Right ventricle myocardium inferior (tissue), 1 donor: ENCODE results near the gene FZD7. TPM values are rescaled to one million over a fixed set of nuclear protein-coding genes. Genes with fewer than 3 reads are reported as not detected.
A peak's percentile ranks its signal among the peaks of the same experiment; 100 is the strongest.

ENCODE experiments used
- ATAC-seq: fragments of 200-7000 bp; cut with Tn5 transposase; one replicate; pipeline ENCODE4 v1.9.1; 2020; ENCODE audit warnings: mild to moderate bottlenecking, moderate library complexity
- DNase-seq: peaks from one replicate; pipeline ENCODE4 v3.0.0; 2021; ENCODE audit errors: missing footprints
- intact Hi-C: fragments of 100-400 bp; cut with DNase I; formaldehyde crosslinking; loops from one replicate; pipeline ENCODE4 v1.11.0; 2022
- total RNA-seq: library from RNA; stranded (reverse); fragmentation: NEBNext Ultra II Directional; extraction: Animal tissue kit (Norgen Biotek cat#: 25700); gene quantifications from one replicate; pipeline ENCODE4 v1.2.1, GENCODE V29; 2021
- donor health status: DM: no; HTN: yes; CAD: no; lungs with severe emphysema.

Gene FZD7
- total RNA-seq, 1 donor from 2014 or later = 24.2 TPM

- DNase-seq = no peak
- ATAC-seq = no peak
- intact Hi-C loops = no loop called here
These were observed 25.7 kb upstream of the FZD7 start for GRCh38 chr2:202007983-202008354.

- intact Hi-C loops = no loop called here
- ATAC-seq (peak; percentile 76), DNase-seq (no peak)
These were observed 24.6 kb upstream of the FZD7 start for GRCh38 chr2:202009019-202009481.

GRCh38 chr2:202009581-202009980 lies 24.1 kb upstream of the FZD7 start:
- intact Hi-C loops = no loop called here
- no peak for DNase-seq
- ATAC-seq = no peak

- ATAC-seq (no peak), DNase-seq (no peak)
- intact Hi-C loops = no loop called here
These were observed 19.3 kb upstream of the FZD7 start for GRCh38 chr2:202014318-202014717.

- DNase-seq (no peak), ATAC-seq (no peak)
- intact Hi-C loops = no loop called here
These were observed 18.9 kb upstream of the FZD7 start for GRCh38 chr2:202014759-202015211.

GRCh38 chr2:202015471-202015870 lies 18.2 kb upstream of the FZD7 start:
- DNase-seq = no peak
- intact Hi-C loops = no loop called here
- no peak for ATAC-seq

- ATAC-seq (peak; percentile 83), DNase-seq (no peak)
- intact Hi-C loops = no loop called here
These were observed 17.0 kb upstream of the FZD7 start for GRCh38 chr2:202016579-202017227.

GRCh38 chr2:202017940-202018339 lies 15.7 kb upstream of the FZD7 start:
- ATAC-seq = no peak
- intact Hi-C loops = no loop called here
- no peak for DNase-seq

- ATAC-seq (no peak), DNase-seq (no peak)
- intact Hi-C loops = no loop called here
These were observed 14.7 kb upstream of the FZD7 start for GRCh38 chr2:202018950-202019349.

- ATAC-seq (peak; percentile 68), DNase-seq (no peak)
- intact Hi-C loops = no loop called here
These were observed 13.8 kb upstream of the FZD7 start for GRCh38 chr2:202019689-202020450.

GRCh38 chr2:202022755-202023154 lies 10.9 kb upstream of the FZD7 start:
- ATAC-seq (no peak), DNase-seq (no peak)
- intact Hi-C loops = no loop called here

GRCh38 chr2:202023198-202023903 lies 10.3 kb upstream of the FZD7 start:
- intact Hi-C loops = no loop called here
- no peak for ATAC-seq
- DNase-seq = no peak

- DNase-seq (no peak), ATAC-seq (no peak)
- intact Hi-C loops = no loop called here
These were observed 9.8 kb upstream of the FZD7 start for GRCh38 chr2:202023904-202024266.

GRCh38 chr2:202024871-202025270 lies 8.8 kb upstream of the FZD7 start:
- intact Hi-C loops = no loop called here
- no peak for DNase-seq
- no peak for ATAC-seq

- ATAC-seq = no peak
These were observed 7.8 kb upstream of the FZD7 start for GRCh38 chr2:202025816-202026215.

GRCh38 chr2:202026507-202026906 lies 7.1 kb upstream of the FZD7 start:
- no peak for DNase-seq
- intact Hi-C loops = no loop called here
- no peak for ATAC-seq

More at GRCh38 chr2:202025816-202026215, 7.8 kb upstream of the FZD7 start:
- intact Hi-C loops = no loop called here
- no peak for DNase-seq

- intact Hi-C loops = loop anchor here (10.0 kb wide), 1 partner anchor 146 kb away; no protein-coding TSS in a partner anchor
- no peak for ATAC-seq
These were observed 3.0 kb upstream of the FZD7 start for GRCh38 chr2:202030691-202031090.

GRCh38 chr2:202031246-202031951 lies 2.3 kb upstream of the FZD7 start:
- intact Hi-C loops = loop anchor here (10.0 kb wide), 1 partner anchor 147 kb away; no protein-coding TSS in a partner anchor
- ATAC-seq (no peak), DNase-seq (no peak)

More at GRCh38 chr2:202030691-202031090, 3.0 kb upstream of the FZD7 start:
- DNase-seq = no peak

GRCh38 chr2:202032846-202033316 lies 774 bp upstream of the FZD7 start:
- no peak for DNase-seq
- ATAC-seq = peak; percentile 17
- intact Hi-C loops = loop anchor here (10.0 kb wide), 1 partner anchor 148 kb away; no protein-coding TSS in a partner anchor
